MM.1S (cell line): ENCODE measurements around the gene LGI1.

ENCODE experiments used
- EZH2 ChIP-seq: fragments of 300-600 bp; sonication (generic); optimal IDR thresholded peaks from 2 replicates; pipeline ENCODE3; 2017; ENCODE audit warnings: low read depth, mild to moderate bottlenecking, antibody characterized with exemption, low read length, mixed read lengths
- EZH2phosphoT487 ChIP-seq: fragments of 300-600 bp; sonication (generic); IDR thresholded peaks from 2 replicates; pipeline ENCODE4 v1.6.1; 2018; ENCODE audit warnings: antibody characterized with exemption, low read length
- TF ChIP-seq, protein P1 (sequence below): fragments of 300-600 bp; sonication (generic); IDR thresholded peaks from 2 replicates; pipeline ENCODE4 v1.5.1; 2016; ENCODE audit warnings: antibody characterized with exemption, low read length, mixed read lengths

GRCh38 chr10:93820434-93820833 is 62.7 kb downstream of the LGI1 start:
- TF ChIP-seq, protein P1, sequence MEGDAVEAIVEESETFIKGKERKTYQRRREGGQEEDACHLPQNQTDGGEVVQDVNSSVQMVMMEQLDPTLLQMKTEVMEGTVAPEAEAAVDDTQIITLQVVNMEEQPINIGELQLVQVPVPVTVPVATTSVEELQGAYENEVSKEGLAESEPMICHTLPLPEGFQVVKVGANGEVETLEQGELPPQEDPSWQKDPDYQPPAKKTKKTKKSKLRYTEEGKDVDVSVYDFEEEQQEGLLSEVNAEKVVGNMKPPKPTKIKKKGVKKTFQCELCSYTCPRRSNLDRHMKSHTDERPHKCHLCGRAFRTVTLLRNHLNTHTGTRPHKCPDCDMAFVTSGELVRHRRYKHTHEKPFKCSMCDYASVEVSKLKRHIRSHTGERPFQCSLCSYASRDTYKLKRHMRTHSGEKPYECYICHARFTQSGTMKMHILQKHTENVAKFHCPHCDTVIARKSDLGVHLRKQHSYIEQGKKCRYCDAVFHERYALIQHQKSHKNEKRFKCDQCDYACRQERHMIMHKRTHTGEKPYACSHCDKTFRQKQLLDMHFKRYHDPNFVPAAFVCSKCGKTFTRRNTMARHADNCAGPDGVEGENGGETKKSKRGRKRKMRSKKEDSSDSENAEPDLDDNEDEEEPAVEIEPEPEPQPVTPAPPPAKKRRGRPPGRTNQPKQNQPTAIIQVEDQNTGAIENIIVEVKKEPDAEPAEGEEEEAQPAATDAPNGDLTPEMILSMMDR = no peak
- no peak for TF ChIP-seq EZH2
- TF ChIP-seq EZH2phosphoT487 = no peak
